UCSD-AML1 (cell line): ENCODE measurements around the gene EDC3.
"Not testable (repeated sequence)": the region's sequence is repeated elsewhere in the genome, so short reads cannot be mapped to it uniquely, and the experiment has no call there.

Experiments
- DNase-seq: peaks from one replicate; lab custom pipeline; 2025; ENCODE audit not compliant: unreplicated experiment; lab: John Stamatoyannopoulos, UW

The EDC3 gene

GRCh38 chr15:74653426-74654102 lies 42.3 kb downstream of the EDC3 start:
- no peak for DNase-seq

GRCh38 chr15:74651242-74651741 lies 44.5 kb downstream of the EDC3 start:
- no peak for DNase-seq

- no peak for DNase-seq
Measured at GRCh38 chr15:74648051-74648842, 47.6 kb downstream of the EDC3 start.

- DNase-seq = no peak
Measured at GRCh38 chr15:74646480-74646879, 49.3 kb downstream of the EDC3 start.

- DNase-seq = no peak
Measured at GRCh38 chr15:74643665-74644204, 52.1 kb downstream of the EDC3 start.

- DNase-seq = no peak
Measured at GRCh38 chr15:74642734-74643664, 52.8 kb downstream of the EDC3 start.

- no peak for DNase-seq
Measured at GRCh38 chr15:74642348-74642733, 53.5 kb downstream of the EDC3 start.

GRCh38 chr15:74641151-74641550 lies 54.7 kb downstream of the EDC3 start:
- no peak for DNase-seq

- no peak for DNase-seq
Measured at GRCh38 chr15:74636984-74637383, 58.8 kb downstream of the EDC3 start.

GRCh38 chr15:74635228-74635627 lies 60.6 kb downstream of the EDC3 start:
- DNase-seq = peak; percentile 72

GRCh38 chr15:74633781-74634180 lies 62.0 kb downstream of the EDC3 start:
- no peak for DNase-seq

GRCh38 chr15:74632601-74633000 lies 63.2 kb downstream of the EDC3 start:
- no peak for DNase-seq

GRCh38 chr15:74631935-74632560 lies 63.8 kb downstream of the EDC3 start:
- peak; percentile 54 for DNase-seq

- DNase-seq = no peak
Measured at GRCh38 chr15:74631408-74631807, 64.4 kb downstream of the EDC3 start.

GRCh38 chr15:74631087-74631385 lies 64.8 kb downstream of the EDC3 start:
- no peak for DNase-seq

- DNase-seq = no peak
Measured at GRCh38 chr15:74630284-74631086, 65.3 kb downstream of the EDC3 start.

- DNase-seq = not testable (repeated sequence)
Measured at GRCh38 chr15:74629696-74630095, 66.1 kb downstream of the EDC3 start.

- DNase-seq = no peak
Measured at GRCh38 chr15:74628949-74629348, 66.9 kb downstream of the EDC3 start.

GRCh38 chr15:74628199-74628598 lies 67.6 kb downstream of the EDC3 start:
- no peak for DNase-seq

- no peak for DNase-seq
Measured at GRCh38 chr15:74627766-74628165, 68.1 kb downstream of the EDC3 start.
